Measurements from ENCODE around the gene ETFA.

DNA sequence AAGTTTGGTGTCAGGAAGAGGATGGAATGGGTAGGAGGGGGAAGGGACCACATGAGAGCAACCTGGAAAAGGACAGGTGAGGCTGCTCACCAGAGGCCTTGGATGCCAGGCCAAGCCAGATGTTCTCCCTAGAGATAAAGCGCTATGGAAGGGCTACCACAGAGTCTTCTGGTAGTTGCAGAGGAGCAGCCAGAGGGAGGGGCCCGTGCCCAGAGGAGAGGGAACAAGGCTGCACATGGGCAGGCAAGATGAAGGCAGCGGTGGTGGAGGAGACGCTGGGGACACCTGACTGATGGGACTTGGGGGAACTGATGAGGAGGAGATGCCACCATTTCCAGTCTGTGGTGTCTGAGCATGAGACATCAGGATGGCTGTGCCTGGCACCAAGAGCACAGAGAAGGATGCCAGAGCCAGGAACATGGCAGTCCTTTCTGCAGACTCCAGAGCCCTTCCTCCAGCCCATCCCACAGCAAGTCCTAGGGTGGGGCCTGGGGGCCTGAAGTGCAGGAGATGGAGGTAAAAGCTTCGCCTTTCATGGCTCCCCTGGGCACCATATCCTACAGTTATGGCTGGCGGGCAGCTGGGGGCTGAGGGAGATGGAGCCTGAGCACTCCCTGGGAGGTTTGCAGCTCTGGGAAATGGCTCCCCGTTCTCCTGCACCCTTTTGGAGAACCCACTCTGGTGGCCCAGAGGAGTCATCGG, 103.0 kb downstream of the ETFA start:
- TF ChIP-seq, protein P1, sequence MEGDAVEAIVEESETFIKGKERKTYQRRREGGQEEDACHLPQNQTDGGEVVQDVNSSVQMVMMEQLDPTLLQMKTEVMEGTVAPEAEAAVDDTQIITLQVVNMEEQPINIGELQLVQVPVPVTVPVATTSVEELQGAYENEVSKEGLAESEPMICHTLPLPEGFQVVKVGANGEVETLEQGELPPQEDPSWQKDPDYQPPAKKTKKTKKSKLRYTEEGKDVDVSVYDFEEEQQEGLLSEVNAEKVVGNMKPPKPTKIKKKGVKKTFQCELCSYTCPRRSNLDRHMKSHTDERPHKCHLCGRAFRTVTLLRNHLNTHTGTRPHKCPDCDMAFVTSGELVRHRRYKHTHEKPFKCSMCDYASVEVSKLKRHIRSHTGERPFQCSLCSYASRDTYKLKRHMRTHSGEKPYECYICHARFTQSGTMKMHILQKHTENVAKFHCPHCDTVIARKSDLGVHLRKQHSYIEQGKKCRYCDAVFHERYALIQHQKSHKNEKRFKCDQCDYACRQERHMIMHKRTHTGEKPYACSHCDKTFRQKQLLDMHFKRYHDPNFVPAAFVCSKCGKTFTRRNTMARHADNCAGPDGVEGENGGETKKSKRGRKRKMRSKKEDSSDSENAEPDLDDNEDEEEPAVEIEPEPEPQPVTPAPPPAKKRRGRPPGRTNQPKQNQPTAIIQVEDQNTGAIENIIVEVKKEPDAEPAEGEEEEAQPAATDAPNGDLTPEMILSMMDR (conservative IDR thresholded peaks at IDR 0.05; ENCODE audit: low read length): no peak
- no peak for TF ChIP-seq EZH2phosphoT487 (IDR thresholded peaks at IDR 0.05; ENCODE audit: borderline replicate concordance, low read depth, low read length)

Data from OCI-LY7 (cell line).